ENCODE results near the gene CHD9.

DNA sequence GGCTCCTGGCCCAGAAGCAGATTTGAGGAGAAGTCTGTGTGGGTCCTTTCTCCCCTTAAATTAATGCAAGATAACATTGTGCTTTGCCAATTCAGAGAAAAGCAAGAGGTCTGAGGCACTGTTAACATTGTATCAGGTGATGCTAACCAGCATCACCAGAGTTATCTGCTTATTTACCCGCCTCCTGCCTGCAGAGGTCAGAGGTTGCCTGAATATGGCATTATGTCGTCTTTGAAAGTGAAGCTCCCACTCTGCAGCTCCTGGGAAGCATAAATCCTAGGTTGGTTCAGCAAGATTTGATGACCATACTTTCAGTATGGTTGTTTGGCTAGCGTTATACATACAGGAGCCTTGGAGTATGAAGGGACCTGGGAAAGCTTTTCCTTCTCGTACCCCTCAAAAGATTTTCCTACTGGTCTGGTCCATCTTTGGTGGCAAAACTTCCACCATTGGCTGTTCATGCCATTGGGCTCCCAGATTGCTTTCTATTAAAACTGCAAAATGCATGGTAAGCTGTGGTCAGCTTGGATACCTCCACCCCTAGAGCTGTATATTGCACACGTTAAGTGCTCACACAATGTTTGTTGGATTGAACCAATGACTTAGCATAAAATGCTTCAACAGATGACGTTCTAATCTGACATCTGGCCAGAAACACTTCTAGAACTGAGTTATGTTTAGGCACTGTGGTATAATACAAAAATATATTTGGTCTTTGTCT lies 24.1 kb downstream of the CHD9 start:
- TF ChIP-seq CTCF (IDR thresholded peaks at IDR 0.05; ENCODE audit: insufficient read depth, low read length, poor library complexity, severe bottlenecking), result no peak
- TF ChIP-seq EZH2phosphoT487 (conservative IDR thresholded peaks at IDR 0.05; ENCODE audit: low read length), result no peak
